ENCODE data around the gene PLEKHA5. TPM values are rescaled to one million over a fixed set of nuclear protein-coding genes. Genes with fewer than 3 reads are reported as not detected.

PLEKHA5 gene
- polyA plus RNA-seq, 1 of the 3 experiments (the other 2 are of a cell fraction), result 7.1 TPM

DNA sequence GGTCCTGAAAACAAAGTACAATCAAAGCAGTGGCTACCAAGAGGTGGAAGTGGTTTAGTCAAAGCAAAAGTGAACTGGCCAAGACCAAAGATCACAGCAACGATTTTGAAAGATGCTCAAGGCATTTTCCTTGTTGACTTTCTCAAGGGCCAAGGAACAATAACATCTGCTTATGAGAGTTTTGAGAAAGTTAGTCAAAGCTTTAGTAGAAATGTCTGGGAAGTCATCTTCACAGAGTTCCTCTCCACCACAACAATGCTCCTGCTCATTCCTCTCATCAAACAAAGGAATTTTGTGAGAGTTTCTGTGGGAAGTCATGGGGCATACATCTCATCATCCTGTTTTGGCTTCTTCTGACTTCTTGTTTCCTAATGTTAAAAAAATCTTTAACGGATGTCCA is 80.1 kb downstream of the PLEKHA5 start (continued):
- TF ChIP-seq, protein P1, sequence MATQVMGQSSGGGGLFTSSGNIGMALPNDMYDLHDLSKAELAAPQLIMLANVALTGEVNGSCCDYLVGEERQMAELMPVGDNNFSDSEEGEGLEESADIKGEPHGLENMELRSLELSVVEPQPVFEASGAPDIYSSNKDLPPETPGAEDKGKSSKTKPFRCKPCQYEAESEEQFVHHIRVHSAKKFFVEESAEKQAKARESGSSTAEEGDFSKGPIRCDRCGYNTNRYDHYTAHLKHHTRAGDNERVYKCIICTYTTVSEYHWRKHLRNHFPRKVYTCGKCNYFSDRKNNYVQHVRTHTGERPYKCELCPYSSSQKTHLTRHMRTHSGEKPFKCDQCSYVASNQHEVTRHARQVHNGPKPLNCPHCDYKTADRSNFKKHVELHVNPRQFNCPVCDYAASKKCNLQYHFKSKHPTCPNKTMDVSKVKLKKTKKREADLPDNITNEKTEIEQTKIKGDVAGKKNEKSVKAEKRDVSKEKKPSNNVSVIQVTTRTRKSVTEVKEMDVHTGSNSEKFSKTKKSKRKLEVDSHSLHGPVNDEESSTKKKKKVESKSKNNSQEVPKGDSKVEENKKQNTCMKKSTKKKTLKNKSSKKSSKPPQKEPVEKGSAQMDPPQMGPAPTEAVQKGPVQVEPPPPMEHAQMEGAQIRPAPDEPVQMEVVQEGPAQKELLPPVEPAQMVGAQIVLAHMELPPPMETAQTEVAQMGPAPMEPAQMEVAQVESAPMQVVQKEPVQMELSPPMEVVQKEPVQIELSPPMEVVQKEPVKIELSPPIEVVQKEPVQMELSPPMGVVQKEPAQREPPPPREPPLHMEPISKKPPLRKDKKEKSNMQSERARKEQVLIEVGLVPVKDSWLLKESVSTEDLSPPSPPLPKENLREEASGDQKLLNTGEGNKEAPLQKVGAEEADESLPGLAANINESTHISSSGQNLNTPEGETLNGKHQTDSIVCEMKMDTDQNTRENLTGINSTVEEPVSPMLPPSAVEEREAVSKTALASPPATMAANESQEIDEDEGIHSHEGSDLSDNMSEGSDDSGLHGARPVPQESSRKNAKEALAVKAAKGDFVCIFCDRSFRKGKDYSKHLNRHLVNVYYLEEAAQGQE (IDR thresholded peaks at IDR 0.05; ENCODE audit: low read depth, low read length), result no peak
- no peak for TF ChIP-seq RAD21 (IDR thresholded peaks at IDR 0.05; ENCODE audit: low read length)
- TF ChIP-seq MEF2A (IDR thresholded peaks at IDR 0.05; ENCODE audit: borderline replicate concordance, low read depth), result no peak
- no peak for TF ChIP-seq CHD2 (IDR thresholded peaks at IDR 0.05; ENCODE audit: low read length, partially characterized antibody)
- no peak for TF ChIP-seq JUND (IDR thresholded peaks at IDR 0.05)
- TF ChIP-seq GABPA (IDR thresholded peaks at IDR 0.05; ENCODE audit: low read depth), result no peak
- TF ChIP-seq NRF1 (IDR thresholded peaks at IDR 0.05; ENCODE audit: low read depth, low read length), result no peak
- no peak for TF ChIP-seq YY1 (IDR thresholded peaks at IDR 0.05; ENCODE audit: low read depth)
- no peak for TF ChIP-seq TCF12 (IDR thresholded peaks at IDR 0.05)

DNA sequence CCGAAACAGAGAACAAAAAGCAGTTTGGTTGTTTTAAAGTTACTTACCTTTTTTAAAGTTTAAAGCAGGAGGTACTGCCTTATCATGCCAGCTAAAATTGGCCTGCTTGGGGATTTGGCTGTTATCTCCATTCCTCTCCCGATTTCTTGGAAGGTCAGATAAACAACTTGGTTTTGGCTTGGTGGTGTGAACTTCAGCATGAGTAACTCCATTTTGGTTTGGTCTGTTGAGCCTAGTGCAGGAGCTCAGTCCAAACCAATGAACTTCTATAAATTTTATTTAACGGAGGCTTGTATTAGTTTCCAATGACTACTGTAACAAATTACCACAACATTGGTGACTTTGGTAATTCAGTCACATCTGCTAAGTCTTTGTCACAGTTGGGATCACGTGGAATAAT is 82.3 kb downstream of the PLEKHA5 start:
- H3F3A ChIP-seq (replicated peaks; ENCODE audit: insufficient read depth), result no peaks in the 10 kb centered on the region
- H3K4me3 ChIP-seq (ENCODE audit: low read depth in 2 of 2, low read length in 1 of 2), result no peak overlapping the region
- ChIA-PET CTCF (interaction anchor here (0.9 kb wide), 1 partner anchor 287 kb away, joined by 3 read pairs; no protein-coding TSS in a partner anchor), POLR2A (no interaction called here)
- 93% methylated on average over 4 of the region's 4 CpGs for WGBS (ENCODE audit: low lambda C conversion rate)
- no peaks in the 10 kb centered on the region for H3K27me3 ChIP-seq (ENCODE audit: insufficient read depth)
- H3K9me3 ChIP-seq, result no peaks in the 10 kb centered on the region; the same call in 1 of the 2 replicates
- H3K79me2 ChIP-seq (ENCODE audit: insufficient read depth), result no peaks in the 10 kb centered on the region
- peaks cover 0 to 4% of the 10 kb centered on the region in 2 experiments for H3K36me3 ChIP-seq (replicated peaks in 1 of 2; ENCODE audit: control insufficient read depth in 1 of 2, insufficient read depth in 2 of 2, low read length in 1 of 2)
- H3K27ac ChIP-seq (ENCODE audit: low read depth in 2 of 2, low read length in 1 of 2), result no peak overlapping the region
- H4K20me1 ChIP-seq (ENCODE audit: insufficient read depth), result no peaks in the 10 kb centered on the region
- H3K4me1 ChIP-seq (ENCODE audit: control insufficient read depth in 1 of 2, insufficient read depth in 2 of 2, low read depth in 1 of 2, low read length in 1 of 2), result no peaks in the 10 kb centered on the region
- TF ChIP-seq, protein P1 (IDR thresholded peaks at IDR 0.05; ENCODE audit: low read depth, low read length), result no peak
- TF ChIP-seq, protein P2, sequence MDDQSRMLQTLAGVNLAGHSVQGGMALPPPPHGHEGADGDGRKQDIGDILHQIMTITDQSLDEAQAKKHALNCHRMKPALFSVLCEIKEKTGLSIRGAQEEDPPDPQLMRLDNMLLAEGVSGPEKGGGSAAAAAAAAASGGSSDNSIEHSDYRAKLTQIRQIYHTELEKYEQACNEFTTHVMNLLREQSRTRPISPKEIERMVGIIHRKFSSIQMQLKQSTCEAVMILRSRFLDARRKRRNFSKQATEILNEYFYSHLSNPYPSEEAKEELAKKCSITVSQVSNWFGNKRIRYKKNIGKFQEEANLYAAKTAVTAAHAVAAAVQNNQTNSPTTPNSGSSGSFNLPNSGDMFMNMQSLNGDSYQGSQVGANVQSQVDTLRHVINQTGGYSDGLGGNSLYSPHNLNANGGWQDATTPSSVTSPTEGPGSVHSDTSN (IDR thresholded peaks at IDR 0.05), result no peak
- TF ChIP-seq FOSL2 (IDR thresholded peaks at IDR 0.05; ENCODE audit: borderline replicate concordance, low read depth) (no peak), CHD2 (IDR thresholded peaks at IDR 0.05; ENCODE audit: low read length, partially characterized antibody) (no peak), RCOR1 (IDR thresholded peaks at IDR 0.05; ENCODE audit: low read length) (no peak), RAD21 (IDR thresholded peaks at IDR 0.05; ENCODE audit: low read length) (no peak)
- no peak overlapping the region for H2AFZ ChIP-seq (ENCODE audit: low read depth)
- no peak overlapping the region for H3K9ac ChIP-seq
- H3K9me2 ChIP-seq, result no peaks in the 10 kb centered on the region
- no peak overlapping the region for H3K4me2 ChIP-seq
- no peak for DNase-seq
